ENCODE data around the gene YEATS4.

YEATS4 gene

DNA sequence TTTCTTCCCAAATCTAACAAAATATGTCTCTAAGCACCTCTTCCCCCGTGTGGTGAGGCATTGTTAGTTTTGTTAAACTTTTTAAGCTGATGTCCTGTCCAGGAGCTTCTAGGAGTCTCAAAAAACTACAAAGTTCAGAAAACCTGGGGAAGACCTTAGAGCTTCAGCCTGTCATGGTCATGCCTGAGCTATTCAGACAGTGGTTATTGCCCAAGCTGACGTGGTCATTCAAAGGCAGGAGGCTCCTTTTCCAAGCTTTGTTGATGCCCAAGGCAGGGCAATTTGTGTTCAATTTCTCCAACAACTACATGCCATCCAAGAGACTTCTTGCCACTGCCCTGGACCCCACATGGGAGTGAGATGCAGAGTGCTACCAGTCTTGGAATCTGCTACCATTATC, 17.1 kb upstream of the YEATS4 start:
- no peak for DNase-seq (ENCODE audit: low read depth)

DNA sequence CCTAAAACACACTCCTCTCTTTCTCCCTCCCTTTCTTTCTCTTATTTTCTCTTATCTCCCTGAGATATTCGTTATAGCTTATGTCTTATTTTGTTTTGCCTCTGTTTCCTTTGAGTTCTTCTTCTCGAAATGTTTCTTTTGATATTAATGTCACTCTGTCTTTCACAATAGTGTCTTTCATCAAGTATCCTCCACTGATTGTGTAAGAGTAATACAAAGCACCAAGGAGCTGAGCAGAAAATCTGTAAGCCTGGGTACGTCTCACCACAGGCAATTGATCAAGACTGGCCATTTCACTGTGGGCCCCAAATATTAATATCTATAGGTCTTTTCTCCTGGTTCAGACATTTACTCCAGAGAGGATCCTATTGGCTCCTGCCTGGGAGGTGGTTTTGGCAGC, 16.2 kb upstream of the YEATS4 start:
- no peak for DNase-seq (ENCODE audit: low read depth)

DNA sequence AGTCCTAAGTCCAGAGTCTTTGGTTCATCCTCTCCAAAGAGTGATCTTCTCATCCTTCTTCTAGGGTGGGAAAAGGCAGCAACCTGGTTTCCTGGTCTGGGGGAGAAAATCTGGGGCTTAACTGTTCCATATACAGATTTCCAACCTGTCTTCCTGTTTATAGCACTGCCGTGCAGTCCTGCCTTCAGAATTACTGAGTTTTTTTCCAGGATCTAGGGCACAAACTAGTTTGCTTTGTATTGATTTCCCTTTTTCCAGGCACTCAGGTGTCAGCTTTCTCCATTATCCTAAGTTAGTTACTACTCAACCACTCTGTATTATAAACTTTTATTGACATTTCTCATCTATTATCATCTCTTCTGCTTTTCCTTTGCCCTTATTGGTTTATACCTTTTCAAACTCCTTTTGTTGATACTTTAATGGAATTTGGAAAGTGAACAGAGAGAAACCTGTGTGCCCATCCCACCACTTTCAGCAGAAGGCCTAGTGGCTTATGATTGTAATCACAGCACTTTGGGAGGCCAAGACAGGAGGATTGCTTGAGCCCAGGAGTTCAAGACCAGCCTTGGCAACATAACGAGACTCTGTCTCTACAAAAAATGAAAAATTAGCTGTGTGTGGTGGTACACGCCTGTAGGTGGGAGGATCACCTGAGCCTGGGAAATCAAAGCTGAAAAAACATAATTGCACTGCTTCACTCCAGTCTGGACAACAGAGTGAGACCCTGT, 15.5 kb upstream of the YEATS4 start:
- no peak for DNase-seq (ENCODE audit: low read depth)

DNA sequence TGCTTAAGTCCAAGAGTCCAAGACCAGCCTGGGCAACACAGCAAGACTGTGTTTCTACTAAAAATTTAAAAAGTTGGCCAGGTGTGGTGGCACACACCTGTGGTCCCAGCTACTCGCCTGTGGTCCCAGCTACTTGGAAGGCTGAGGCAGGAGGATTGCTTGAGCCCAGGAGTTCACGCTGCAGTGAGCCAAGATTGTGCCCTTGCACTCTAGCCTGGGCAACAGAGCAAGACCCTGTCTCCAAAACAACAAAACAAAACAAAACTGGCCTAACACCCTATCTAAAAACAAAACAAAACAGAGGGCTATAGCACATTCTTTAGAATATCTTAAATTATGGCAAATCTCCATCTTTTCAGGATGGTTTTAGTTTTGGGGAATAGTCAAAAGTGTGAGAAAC, 14.5 kb upstream of the YEATS4 start:
- DNase-seq (ENCODE audit: low read depth) = no peak

DNA sequence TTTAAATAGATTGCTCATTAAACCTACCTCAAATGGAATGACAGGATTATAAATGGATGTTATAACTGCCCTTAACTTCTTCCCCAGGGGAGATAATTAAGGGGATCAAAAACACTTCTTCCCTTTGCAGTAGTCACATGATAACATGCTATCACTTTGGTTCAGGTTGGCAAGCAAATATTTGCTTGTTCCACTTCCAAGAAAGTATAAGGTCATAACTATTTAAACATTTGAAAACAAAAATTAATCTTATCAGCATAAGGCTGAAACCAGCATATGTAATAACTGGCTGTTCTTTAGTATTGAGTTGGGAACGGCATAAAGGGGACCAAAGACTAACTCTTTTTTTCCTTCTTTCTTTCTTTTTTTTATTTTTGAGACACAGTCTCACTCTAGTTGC, 13.8 kb upstream of the YEATS4 start:
- DNase-seq (ENCODE audit: low read depth) = no peak

DNA sequence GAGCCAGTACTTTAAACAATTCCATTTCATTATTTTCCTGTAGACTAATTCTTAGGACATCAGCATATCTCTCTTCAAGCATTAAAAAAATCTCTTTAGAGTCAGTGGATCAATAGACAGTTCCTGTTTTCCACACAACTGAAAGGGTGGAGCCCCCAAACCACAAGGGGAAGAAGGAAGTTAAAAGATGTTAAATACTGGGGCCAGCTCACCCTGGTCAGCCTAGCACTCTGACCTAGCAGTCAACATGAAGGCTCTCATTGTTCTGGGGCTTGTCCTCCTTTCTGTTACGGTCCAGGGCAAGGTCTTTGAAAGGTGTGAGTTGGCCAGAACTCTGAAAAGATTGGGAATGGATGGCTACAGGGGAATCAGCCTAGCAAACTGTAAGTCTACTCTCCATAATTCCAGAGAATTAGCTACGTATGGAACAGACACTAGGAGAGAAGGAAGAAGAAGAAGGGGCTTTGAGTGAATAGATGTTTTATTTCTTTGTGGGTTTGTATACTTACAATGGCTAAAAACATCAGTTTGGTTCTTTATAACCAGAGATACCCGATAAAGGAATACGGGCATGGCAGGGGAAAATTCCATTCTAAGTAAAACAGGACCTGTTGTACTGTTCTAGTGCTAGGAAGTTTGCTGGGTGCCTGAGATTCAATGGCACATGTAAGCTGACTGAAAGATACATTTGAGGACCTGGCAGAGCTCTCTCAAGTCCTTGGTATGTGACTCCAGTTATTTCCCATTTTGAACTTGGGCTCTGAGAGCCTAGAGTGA, 11.2 kb upstream of the YEATS4 start, which contains the start of gene LYZ:
LYZ (plus strand) TSS at position 220 of the 777 bp plus-strand sequence; CDS start at position 248, 28 bp downstream.
- DNase-seq (ENCODE audit: low read depth) = no peak

DNA sequence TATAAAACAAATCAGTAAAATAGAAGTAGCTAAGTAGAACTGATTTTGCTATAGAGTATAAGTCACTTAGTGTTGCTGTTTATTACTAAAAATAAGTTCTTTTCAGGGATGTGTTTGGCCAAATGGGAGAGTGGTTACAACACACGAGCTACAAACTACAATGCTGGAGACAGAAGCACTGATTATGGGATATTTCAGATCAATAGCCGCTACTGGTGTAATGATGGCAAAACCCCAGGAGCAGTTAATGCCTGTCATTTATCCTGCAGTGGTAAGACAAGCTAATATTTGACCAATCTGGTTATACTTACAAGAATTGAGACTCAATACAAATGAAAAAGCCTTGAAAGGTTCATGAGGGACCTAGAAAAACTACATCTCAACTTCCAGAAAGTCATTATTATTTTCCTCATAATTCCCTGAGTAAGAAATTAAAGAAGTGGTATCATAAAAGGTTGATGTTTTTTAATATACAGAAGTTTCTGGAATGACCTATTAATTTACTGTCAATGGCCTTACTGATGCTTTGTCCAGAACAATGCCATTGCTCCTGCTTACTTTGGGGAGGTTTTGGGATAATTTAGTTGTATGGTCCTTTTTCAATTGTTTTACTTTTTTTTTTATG, 9.4 kb upstream of the YEATS4 start:
- no peak for DNase-seq (ENCODE audit: low read depth)

DNA sequence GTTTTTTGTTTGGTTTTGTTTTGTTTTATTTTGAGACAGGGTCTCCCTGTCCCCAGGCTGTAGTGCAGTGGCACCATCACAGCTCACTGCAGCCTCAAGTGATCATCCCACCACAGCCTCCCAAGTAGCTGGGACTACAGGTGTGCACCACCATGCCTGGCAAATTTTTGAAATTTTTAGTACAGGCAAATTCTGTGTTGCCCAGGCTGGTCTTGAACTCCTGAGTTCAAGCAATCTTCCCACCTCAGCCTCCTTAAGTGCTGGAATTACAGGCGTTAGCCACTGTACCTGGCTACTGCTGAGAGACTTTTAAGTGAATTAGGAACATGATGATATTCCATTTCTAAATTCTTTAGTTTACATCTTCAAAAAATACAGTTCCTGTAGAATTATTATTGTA, 8.8 kb upstream of the YEATS4 start:
- no peak for DNase-seq (ENCODE audit: low read depth)

DNA sequence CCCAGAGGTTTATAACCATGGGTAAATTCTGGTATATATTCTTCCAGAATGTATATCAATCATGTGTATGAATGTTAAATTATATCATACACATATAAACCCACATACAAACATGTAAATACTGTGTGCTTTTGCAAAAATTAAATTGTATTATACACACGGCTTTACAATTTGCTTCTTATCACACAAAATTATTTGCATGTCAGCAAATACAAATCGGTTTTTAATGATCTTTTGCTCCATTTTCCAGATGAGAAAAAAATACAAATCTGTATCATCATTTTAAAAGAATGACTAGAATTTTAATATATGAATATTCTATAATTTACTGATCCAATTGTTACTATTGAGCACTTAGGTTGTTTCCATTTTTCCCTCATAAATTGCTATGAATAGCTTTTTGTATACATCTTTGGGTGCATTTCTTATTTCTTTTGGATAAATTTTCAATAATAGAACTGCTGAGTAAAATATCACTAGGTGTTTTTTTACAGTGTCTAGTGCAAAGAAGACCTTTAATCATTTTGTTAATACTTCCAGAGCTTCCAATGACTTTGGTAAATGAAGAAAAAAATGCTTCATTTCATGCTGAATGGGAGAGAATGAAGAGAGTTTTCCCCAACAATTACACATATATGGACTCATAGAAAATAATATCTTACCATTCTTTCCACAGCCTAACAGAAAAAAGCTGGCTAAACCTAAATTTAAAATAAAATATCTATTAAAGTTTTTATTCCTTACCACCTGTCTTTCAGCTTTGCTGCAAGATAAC, 7.9 kb upstream of the YEATS4 start:
- no peak for DNase-seq (ENCODE audit: low read depth)

DNA sequence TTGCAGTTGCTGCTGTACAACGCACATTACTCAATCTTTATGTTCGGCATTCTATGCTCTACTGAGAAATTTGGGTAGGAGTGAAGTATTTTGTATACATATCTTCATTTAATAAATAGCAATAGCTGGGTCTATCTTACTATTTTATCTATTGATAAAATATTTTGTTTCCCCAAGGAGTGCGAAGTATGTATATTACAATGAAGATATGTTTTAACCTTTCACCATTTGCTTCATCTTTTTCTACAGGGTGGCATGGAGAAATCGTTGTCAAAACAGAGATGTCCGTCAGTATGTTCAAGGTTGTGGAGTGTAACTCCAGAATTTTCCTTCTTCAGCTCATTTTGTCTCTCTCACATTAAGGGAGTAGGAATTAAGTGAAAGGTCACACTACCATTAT, 6.6 kb upstream of the YEATS4 start:
- no peak for DNase-seq (ENCODE audit: low read depth)

DNA sequence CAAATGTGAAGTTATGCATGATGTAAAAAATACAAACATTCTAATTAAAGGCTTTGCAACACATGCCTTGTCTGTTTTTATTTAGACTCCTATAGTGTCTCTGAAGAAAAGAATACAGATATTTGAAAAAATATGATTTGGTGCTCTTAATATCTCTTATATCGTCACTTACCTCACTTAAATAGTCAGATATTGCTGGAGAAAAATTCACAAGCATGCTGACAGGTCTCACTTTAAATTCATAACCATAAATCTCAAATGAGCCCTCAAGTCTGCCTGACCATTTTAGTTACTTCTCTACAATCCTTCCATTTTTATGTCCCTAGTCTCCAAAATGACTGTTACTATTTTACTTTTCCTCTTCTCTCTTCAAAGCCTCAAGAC, 5.4 kb upstream of the YEATS4 start:
- no peak for DNase-seq (ENCODE audit: low read depth)

DNA sequence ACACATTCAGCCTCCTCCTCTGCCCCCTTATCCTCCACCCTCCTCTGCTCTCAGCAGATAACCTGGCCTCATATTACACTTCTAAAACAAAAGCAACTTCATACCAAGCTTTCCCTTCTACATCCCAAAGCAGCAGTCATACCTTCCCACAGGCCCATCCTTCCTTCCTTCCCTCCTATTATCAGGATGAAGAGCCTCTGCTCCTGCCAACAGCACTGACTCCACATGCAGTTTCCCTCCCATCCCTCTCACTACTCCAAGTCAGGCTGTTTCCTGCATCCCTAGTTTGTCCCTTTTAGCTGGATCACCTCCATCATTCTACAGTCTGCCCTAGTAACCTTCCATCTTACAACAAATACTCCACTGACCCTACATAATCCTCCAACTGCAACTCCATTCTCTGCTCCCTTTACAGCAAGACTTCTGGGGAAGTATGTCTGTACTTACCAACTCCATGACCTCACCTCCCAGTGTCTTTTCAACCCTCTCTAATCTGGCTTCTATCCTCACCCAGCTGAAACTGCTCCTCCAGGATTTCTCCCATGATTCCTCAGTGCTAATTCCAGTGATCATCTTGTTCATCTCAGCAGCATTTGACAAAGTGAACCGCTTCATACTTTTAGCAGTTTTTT, 4.9 kb upstream of the YEATS4 start:
- no peak for DNase-seq (ENCODE audit: low read depth)

DNA sequence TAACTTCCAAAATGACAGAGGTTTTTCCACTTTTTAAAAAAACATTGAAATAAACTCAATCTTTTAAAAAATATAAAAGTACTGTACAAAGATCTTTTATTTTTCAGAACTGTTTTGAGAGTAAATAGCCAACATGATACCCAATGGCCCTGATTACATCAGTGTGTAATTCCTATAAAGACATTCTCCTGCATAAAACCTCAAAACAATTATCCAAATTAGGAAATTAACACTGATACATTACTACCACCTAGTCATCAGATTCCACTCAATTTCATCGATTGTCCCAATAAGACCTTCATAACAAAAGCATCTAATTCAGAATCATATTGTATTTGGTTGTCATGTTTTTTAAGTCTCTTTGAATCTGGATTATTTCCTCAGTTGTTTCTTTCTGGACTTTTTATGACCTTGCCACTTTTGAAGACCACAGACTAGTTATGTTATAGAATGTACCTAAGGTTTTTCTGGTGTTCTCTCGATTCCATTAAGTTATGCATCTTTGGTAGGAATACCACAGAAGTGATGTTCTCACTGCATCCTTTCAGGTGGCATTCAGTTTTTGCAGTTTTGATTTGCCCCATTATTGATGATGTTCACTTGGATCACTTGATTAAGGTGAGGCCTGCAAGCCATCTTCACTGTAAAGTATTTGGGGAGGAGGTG, 4.0 kb upstream of the YEATS4 start:
- no peak for DNase-seq (ENCODE audit: low read depth)

DNA sequence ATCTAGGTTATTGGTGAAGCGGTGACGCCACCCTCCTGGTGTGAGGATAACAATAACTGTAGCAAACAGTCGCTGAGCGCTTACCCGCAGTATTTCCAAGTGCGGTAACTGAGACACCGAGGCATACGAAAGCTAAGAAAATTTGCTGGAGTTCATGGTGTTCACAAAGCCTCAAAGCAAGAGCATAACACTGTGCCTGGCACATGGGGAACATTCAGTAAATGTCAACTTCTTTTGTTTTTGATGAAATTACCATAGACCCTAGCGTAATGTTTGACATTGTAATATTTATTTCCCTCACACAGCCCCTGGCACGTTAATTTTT, 767 bp downstream of the YEATS4 start:
- no peak for DNase-seq (ENCODE audit: low read depth)

DNA sequence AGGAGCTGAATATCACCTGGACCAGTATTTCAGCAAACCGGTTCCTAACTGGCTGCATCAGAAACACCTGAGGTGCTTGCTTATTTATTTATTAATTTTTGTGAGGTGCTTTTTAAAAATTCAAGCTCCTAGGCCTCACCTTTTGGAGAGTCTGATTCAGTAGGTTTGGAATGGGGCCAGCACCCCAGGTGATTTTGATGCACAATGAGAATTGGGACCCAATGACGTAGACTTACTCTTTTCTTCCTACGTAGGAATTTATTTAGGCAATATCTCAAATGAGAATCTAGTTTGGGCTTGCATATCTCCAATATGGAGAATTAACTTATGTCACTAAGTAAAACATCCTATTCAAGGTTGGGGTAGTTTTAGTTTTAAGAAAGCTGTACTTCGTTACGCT, 7.3 kb downstream of the YEATS4 start:
- no peak for DNase-seq (ENCODE audit: low read depth)

DNA sequence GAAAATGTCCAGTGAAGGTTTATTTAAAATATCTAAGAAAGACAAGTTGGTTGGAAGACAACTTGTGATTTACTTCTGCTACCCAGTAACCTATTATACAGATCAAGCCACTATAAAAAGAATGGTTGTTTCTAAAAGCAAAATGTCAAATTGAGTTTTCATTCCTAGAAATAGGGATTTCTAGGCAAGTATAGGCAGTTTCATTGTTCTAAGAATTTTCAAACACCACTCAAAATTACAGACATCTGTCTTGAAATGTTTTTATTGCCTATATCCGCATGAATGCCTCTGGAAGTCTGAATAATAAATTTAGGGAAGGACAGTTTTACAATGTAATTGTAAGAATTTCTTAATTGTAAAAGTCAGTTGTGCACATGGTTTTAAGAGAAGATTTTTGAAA, 8.6 kb downstream of the YEATS4 start:
- DNase-seq (ENCODE audit: low read depth) = no peak

DNA sequence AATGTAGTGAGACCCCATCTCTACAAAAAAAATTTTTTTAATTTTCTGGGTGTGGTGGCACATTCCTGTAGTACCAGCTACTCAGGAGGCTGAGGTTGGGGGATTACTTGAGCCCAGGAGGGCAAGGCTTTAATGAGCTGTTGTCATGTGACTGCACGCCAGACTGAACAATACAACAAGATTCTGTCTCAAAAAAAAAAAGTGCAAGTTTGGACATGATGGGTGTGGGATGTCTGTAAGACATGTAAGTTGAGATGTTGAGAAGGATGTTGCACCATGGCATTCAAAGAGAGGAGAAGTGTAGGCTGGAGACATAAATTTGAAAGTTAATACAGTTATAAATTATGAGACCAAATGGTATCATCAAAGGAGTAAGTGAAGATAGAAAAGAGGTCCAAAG, 23.5 kb downstream of the YEATS4 start:
- DNase-seq (ENCODE audit: low read depth) = no peak

DNA sequence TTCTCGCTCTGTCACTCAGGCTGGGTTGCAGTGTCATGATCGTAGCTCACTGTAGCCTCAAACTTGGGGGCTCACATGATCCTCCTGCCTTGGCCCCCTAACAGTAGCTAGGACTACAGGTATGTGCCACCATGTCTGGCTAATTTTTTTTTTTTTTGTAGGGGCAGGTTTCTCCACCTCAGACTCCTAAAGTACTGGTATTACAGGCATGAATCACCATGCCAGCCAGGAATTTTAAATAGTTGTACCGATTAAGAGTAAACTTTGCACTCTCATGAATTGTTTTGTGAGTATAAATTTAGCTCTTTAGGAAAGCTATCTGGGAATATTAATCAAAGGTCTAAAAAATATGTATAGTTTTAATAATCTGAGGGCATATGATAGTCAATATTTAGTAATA, 25.5 kb downstream of the YEATS4 start:
- no peak for DNase-seq (ENCODE audit: low read depth)

DNA sequence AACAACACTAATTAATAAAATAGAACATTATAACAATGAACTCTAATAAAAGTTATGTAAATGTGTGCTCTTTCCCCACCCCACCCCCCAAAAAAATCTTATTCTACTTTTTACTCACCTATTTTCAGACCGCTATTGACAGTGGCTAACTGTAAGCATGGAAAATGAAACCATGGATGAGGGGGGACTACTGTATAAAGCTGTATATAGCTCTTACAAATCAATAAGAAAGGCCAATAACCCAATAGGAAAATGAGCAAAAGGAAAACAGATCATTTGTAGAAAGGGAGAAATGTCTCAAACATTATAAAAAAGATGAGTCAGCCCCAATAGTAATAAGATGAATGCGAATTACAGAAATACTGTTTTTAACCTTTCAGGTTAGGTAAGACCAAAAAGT, 27.4 kb downstream of the YEATS4 start:
- DNase-seq (ENCODE audit: low read depth) = no peak

DNA sequence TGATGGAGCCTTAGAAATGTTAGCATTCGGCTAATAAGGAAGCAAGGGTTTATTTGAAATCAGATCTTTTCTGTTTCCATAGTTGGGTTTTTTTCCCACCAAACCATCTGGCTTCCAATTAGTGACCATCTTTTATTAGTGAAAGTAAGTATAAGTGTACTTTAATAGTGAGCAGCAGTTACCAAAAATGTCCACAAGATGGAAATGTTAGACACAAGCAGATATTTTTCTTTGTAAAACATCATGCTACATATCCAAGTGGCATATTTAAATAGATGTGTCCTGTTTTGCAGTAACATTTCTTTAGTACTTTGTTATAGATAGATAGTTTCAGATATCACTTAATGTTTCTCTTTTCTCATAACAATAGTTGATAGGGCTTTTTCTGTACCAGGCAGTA, 28.8 kb downstream of the YEATS4 start:
- no peak for DNase-seq (ENCODE audit: low read depth)

DNA sequence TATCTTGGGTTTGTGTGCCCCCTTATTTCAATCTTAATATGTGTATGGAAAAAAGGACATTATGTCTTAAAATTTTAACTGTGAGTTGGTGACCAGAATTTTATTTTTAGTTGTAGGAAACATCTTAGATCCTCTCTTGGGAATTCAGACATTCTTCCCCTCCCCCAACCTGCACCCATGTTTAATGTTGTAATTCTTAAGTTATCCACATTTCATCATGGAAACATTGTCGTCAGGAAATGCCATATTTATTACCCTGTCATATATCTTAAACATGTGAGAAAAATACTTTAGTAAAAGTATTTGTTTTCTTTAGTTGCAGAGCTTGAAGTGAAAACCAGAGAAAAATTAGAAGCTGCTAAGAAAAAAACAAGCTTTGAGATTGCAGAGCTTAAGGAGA, 30.3 kb downstream of the YEATS4 start:
- DNase-seq (ENCODE audit: low read depth) = no peak

All from activated T-helper 9 cell treated with anti-CD3 and anti-CD28 coated beads, Interleukin-2, amount 50 U/mL, for 16 hours (primary cell).